H7 (cell line): ENCODE results near the gene TEX261. TPM values are rescaled to one million over a fixed set of nuclear protein-coding genes. Genes with fewer than 3 reads are reported as not detected.

ENCODE experiments used
- DNase-seq: peaks from one replicate; pipeline ENCODE4 v3.0.0; 2012
- H3K27me3 ChIP-seq: 2 replicates; pipeline ENCODE4 v1.6.0; 2011; ENCODE audit warnings: mild to moderate bottlenecking, low read length; ENCODE audit not compliant: control insufficient read depth, insufficient read depth
- H3K36me3 ChIP-seq: replicated peaks from 2 replicates; pipeline ENCODE4 v1.5.1; 2011; ENCODE audit warnings: low read length; ENCODE audit not compliant: control insufficient read depth, insufficient read depth
- H3K4me3 ChIP-seq: 2 replicates; pipeline ENCODE4 v1.5.1; 2011; ENCODE audit warnings: low read depth, mild to moderate bottlenecking, control low read depth, low read length, moderate library complexity; ENCODE audit not compliant: insufficient read depth
- total RNA-seq: library from RNA; depleted of rRNA; stranded (reverse); fragments of >200 nt; shearing (Covaris generic); gene quantifications from 2 replicates; pipeline ENCODE4 v1.2.3, GENCODE V29; 2014

TEX261 gene
- total RNA-seq, 1 experiment from 2014 or later = 13.4 TPM

GRCh38 chr2:70991142-70991541, 3.5 kb downstream of the TEX261 start:
- DNase-seq = peak; percentile 4
- no peaks in the 10 kb centered on the region for H3K27me3 ChIP-seq
- H3K36me3 ChIP-seq = peaks cover 5% of the 10 kb centered on the region
- H3K4me3 ChIP-seq = no peak overlapping the region

DNA sequence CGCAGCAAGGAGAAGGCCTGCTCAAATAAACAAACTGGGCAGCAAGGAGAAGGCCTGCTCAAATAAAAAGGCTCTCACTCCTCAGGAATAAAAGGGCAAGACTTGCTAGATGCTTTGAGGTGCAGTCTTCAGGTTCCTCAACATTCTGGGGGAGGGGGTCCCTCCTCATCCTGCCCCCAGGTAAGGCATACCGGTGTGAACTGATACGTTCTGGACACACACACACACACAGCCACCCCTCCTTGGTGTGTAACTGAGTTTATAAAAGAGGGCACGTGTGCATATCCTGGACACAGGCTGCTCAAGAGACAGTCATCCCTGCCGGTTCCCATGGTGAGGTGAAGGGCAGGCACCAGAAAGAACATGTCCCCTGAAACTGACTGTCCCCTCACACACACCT, 4.5 kb downstream of the TEX261 start:
- Histone ChIP-seq H3K27me3 (no peaks in the 10 kb centered on the region), H3K36me3 (peaks cover 5% of the 10 kb centered on the region), H3K4me3 (no peak overlapping the region)
- peak; percentile 4 for DNase-seq

- Histone ChIP-seq H3K27me3 (no peaks in the 10 kb centered on the region; the same call in none of the 2 replicates), H3K4me3 (no peak overlapping the region), H3K36me3 (peaks cover 5% of the 10 kb centered on the region)
- no peak for DNase-seq
These were observed 5.7 kb downstream of the TEX261 start for GRCh38 chr2:70988726-70989648.

DNA sequence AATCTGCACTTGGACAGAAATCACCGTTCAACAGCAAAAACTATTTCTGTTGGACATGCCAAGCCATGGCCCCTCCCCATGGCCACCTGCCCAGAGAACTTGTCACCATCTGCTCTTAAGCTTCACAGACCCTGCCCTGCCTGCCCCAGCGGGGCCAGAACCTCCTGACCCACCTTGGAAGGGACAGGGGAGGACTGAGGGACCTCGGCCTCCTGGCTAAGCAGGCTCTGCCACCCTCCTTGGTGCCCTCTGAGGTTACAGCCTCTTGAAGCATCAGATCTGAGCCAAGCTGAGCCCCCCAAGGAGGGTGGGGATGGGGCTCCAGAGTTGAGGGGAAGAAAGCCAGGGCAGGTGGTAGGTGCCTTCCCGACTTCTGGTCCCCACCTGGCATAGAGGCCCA, 6.5 kb downstream of the TEX261 start:
- H3K4me3 ChIP-seq = no peak overlapping the region

GRCh38 chr2:70987386-70987785, 7.3 kb downstream of the TEX261 start:
- Histone ChIP-seq H3K4me3 (no peak overlapping the region), H3K36me3 (peaks cover 5% of the 10 kb centered on the region)
- no peak for DNase-seq

More for the DNA sequence above, 6.5 kb downstream of the TEX261 start:
- H3K27me3 ChIP-seq = no peaks in the 10 kb centered on the region; the same call in none of the 2 replicates
- peaks cover 5% of the 10 kb centered on the region for H3K36me3 ChIP-seq
- no peak for DNase-seq

GRCh38 chr2:70986499-70987189, 8.0 kb downstream of the TEX261 start:
- Histone ChIP-seq H3K4me3 (no peak overlapping the region), H3K36me3 (peaks cover 5% of the 10 kb centered on the region), H3K27me3 (no peaks in the 10 kb centered on the region; the same call in none of the 2 replicates)
- DNase-seq = no peak

More at GRCh38 chr2:70987386-70987785, 7.3 kb downstream of the TEX261 start:
- no peaks in the 10 kb centered on the region; the same call in none of the 2 replicates for H3K27me3 ChIP-seq

DNA sequence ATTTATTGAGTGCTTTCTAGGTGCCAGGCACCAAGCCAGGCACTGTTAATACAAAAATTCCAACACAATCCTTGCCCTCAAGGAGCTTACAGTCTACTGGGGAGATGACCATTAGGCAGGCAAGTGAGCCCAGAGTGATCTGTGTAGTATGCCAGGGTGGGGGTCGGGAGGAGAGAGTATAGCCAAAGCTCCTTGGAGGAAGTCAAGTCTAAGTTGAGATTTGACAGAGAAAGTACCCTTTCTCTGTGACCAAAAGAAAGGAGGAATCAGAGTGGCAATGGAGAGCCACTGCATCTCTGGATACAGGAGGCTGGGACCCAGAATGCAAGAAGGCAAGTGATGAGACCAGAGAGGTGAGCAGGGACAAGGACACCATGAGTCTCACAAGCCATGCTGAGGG, 8.7 kb downstream of the TEX261 start:
- no peak for DNase-seq
- Histone ChIP-seq H3K27me3 (no peaks in the 10 kb centered on the region; the same call in none of the 2 replicates), H3K36me3 (peaks cover 5% of the 10 kb centered on the region), H3K4me3 (no peak overlapping the region)

DNA sequence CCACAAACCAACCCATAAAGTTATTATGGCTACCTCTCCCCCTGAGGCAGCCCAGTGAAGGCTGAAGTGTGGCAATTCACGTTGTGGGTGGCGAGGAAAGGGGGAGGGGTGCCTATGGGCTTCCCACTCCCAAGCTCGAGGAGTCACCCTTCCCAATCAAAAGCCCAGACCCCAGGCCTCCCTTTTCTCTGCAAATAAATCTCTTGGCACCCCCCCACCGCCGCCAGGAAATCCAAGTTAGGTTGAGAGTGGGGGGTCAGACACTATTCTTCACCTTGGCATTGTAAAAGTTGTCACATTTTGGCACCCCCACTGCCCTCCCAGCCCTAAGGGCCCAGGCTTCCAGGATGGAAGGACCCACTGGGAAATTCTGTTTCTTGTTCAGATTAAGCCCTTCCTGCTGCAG, 9.4 kb downstream of the TEX261 start:
- Histone ChIP-seq H3K36me3 (peaks cover 5% of the 10 kb centered on the region), H3K27me3 (no peaks in the 10 kb centered on the region; the same call in none of the 2 replicates), H3K4me3 (no peak overlapping the region)
- DNase-seq = no peak

DNA sequence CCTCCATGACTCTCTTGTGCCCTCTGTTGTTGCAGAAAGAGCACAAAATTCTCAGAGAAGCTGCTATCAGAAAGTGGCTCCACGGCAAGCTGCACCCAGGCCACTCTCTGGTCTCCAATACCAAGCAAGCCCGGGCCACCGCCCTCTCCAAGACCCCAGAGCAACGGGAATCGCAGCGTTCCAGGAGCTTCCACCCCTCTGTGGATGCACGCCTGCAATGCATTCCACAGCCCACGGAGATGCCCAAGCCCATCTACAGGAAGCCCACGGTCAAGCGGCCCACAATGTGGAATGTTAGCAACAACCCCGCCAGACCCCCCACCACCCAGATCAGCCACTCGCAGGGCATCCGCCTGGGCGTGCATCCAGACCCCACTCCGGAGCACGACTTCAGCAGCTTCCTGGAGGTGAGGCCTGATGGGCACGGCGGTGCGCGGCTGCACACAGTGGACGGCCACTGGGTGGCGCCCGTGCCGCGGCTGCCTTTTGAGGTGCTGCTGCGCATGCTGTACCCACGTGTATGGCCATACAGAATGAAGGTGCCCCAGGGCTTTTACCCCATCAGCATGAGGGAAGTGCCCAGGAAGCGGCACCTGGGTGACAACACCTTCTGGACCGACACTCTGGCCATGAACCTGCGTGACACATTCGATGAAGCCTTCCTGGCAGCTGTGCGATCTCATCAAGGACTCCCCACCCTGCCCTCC, 9.9 kb downstream of the TEX261 start:
- DNase-seq = peak; percentile 94
- peaks cover 5% of the 10 kb centered on the region for H3K36me3 ChIP-seq
- no peak overlapping the region for H3K4me3 ChIP-seq
- H3K27me3 ChIP-seq = peaks cover under 1% of the 10 kb centered on the region

DNA sequence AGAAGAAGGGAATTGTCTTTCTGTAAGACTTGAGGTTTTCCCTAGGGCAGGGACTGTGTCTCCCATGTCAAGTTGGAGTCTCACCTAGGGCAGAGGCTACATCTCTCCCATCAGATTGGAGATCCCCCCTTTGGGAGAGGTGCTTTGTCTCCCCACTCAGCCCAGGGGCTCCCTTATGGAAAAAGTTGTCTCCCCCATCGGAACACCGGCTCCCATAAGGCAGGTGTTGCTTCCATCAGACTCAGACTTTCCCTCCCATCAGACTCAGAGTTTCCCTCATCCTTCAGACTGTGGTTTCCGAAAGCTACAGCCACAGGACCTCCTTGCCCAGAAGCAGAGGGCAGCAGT, 10.5 kb downstream of the TEX261 start:
- Histone ChIP-seq H3K4me3 (no peak overlapping the region), H3K36me3 (peaks cover 5% of the 10 kb centered on the region), H3K27me3 (peaks cover 6% of the 10 kb centered on the region)
- no peak for DNase-seq

GRCh38 chr2:70983506-70984227, 11.0 kb downstream of the TEX261 start:
- peaks cover 11% of the 10 kb centered on the region for H3K27me3 ChIP-seq
- H3K4me3 ChIP-seq = no peak overlapping the region
- H3K36me3 ChIP-seq = peaks cover 5% of the 10 kb centered on the region
- DNase-seq = no peak

- no peak for DNase-seq
- Histone ChIP-seq H3K4me3 (no peak overlapping the region), H3K36me3 (peaks cover 1% of the 10 kb centered on the region; the same call in 1 of the 2 replicates), H3K27me3 (peaks cover 18% of the 10 kb centered on the region)
These were observed 11.7 kb downstream of the TEX261 start for GRCh38 chr2:70982971-70983370.

GRCh38 chr2:70981866-70982810, 12.5 kb downstream of the TEX261 start:
- Histone ChIP-seq H3K36me3 (no peaks in the 10 kb centered on the region; the same call in 1 of the 2 replicates), H3K4me3 (no peak overlapping the region), H3K27me3 (peaks cover 21% of the 10 kb centered on the region)
- DNase-seq = no peak
